CD4-positive, alpha-beta memory T cell (primary cell): ENCODE data around the gene CENPL. TPM values are rescaled to one million over a fixed set of nuclear protein-coding genes. Genes with fewer than 3 reads are reported as not detected.

Source experiments
- CTCF ChIA-PET: fragments of 350-600 bp; sonication (Branson Sonifier 250); formaldehyde crosslinking; loops from one replicate; lab custom pipeline; 2021; ENCODE audit warnings: inconsistent platforms; ENCODE audit not compliant: partially characterized antibody; lab: Charles Lee
- POLR2A ChIA-PET: fragments of 350-600 bp; sonication (Branson Sonifier 250); formaldehyde crosslinking; loops from one replicate; lab custom pipeline; 2021; ENCODE audit not compliant: partially characterized antibody; lab: Charles Lee
- DNase-seq, 5 donors: peaks; one replicate each; pipeline versions ENCODE4 v3.0.0 to v3.0.0-alpha.2; 2020 to 2022; ENCODE audit warnings: mixed read lengths in 1 of 5
- H3K27ac ChIP-seq: one replicate; pipeline ENCODE4 v1.7.0; 2013; ENCODE audit warnings: low read depth, low read length
- H3K27me3 ChIP-seq: 2 replicates; pipeline ENCODE4 v1.7.0; 2013; ENCODE audit warnings: mild to moderate bottlenecking, low read length, moderate library complexity; ENCODE audit not compliant: insufficient read depth
- H3K36me3 ChIP-seq: 2 replicates; pipeline ENCODE4 v1.7.0; 2013; ENCODE audit warnings: mild to moderate bottlenecking, low read length, moderate library complexity; ENCODE audit not compliant: insufficient read depth
- H3K4me1 ChIP-seq: 2 replicates; pipeline ENCODE4 v1.7.0; 2013; ENCODE audit warnings: mild to moderate bottlenecking, low read length, moderate library complexity; ENCODE audit not compliant: insufficient read depth
- H3K4me3 ChIP-seq, 2 donors: one replicate each; pipeline ENCODE4 v1.7.0; 2013; ENCODE audit warnings: low read length in 2 of 2, mild to moderate bottlenecking in 1 of 2
- H3K9me3 ChIP-seq, 2 donors: one replicate each; pipeline ENCODE4 v1.7.0; 2013; ENCODE audit warnings: low read length in 2 of 2, control low read depth in 1 of 2; ENCODE audit not compliant: control insufficient read depth in 1 of 2
- H3K27ac Mint-ChIP-seq, 7 donors: one replicate each; pipeline ENCODE4 v1.8.0; 2020 to 2021; ENCODE audit warnings: mixed read lengths in 7 of 7, mild to moderate bottlenecking in 6 of 7, inconsistent platforms in 3 of 7, moderate library complexity in 3 of 7
- H3K27me3 Mint-ChIP-seq, 2 donors: one replicate each; pipeline ENCODE4 v1.8.0; 2020 to 2021; ENCODE audit warnings: mixed read lengths in 2 of 2
- H3K36me3 Mint-ChIP-seq, 2 donors: one replicate each; pipeline ENCODE4 v1.8.0; 2020 to 2021; ENCODE audit warnings: mixed read lengths in 2 of 2, inconsistent platforms in 1 of 2, mild to moderate bottlenecking in 1 of 2
- H3K4me1 Mint-ChIP-seq, 4 donors: one replicate each; pipeline ENCODE4 v1.8.0; 2020 to 2021; ENCODE audit warnings: mixed read lengths in 4 of 4, mild to moderate bottlenecking in 1 of 4
- H3K4me3 Mint-ChIP-seq, 8 donors: one replicate each; pipeline ENCODE4 v1.8.0; 2020 to 2021; ENCODE audit warnings: mixed read lengths in 8 of 8, mild to moderate bottlenecking in 7 of 8, moderate library complexity in 6 of 8, inconsistent platforms in 3 of 8
- H3K9me3 Mint-ChIP-seq, 8 donors: one replicate each; pipeline ENCODE4 v1.8.0; 2020 to 2021; ENCODE audit warnings: mixed read lengths in 8 of 8, mild to moderate bottlenecking in 5 of 8, inconsistent platforms in 3 of 8, moderate library complexity in 1 of 8
- intact Hi-C: fragments of 100-400 bp; cut with micrococcal nuclease; formaldehyde crosslinking; loops from one replicate; pipeline ENCODE4 v1.15.1; 2023
- polyA plus RNA-seq, 2 donors: library from polyadenylated mRNA; unstranded; fragments of 300-500 nt; fragmentation: Illumina TruSeq; gene quantifications; one replicate each; pipeline ENCODE4 v1.2.3, GENCODE V29; 2021
- total RNA-seq, 2 experiments: library from RNA; stranded (reverse); gene quantifications; one replicate each; pipeline ENCODE4 v1.2.3, GENCODE V29; 2021

Gene CENPL
- total and polyA plus RNA-seq, 4 experiments from 2014 or later: 6.1 to 10.2 (median 8.0) TPM

- no peaks in the 10 kb centered on the region for H3K27me3 Mint-ChIP-seq
- peak; percentile 90 to 93 (median 92) for DNase-seq
- POLR2A ChIA-PET: interaction anchor here (0.6 to 7.0 kb wide), 32 partner anchors 8 to 1336 kb away, joined by 3 to 81 read pairs (median 4); partner anchors contain the start of genes CACYBP, CENPL, DARS2 and KLHL20
- H3K9me3 ChIP-seq: no peaks in the 10 kb centered on the region
- CTCF ChIA-PET: interaction anchor here (1.3 to 2.0 kb wide), 6 partner anchors 12 to 439 kb away, joined by 3 to 5 read pairs (median 4); partner anchors contain the start of gene DARS2
- H3K4me1 Mint-ChIP-seq: peaks cover 55 to 93% (median 68%) of the 10 kb centered on the region in 4 donors
- H3K27me3 ChIP-seq: no peaks in the 10 kb centered on the region
- peaks cover 0 to 8% (median 0%) of the 10 kb centered on the region in 8 donors for H3K9me3 Mint-ChIP-seq
- H3K4me3 ChIP-seq: peak within 1 kb of the TSS; percentile 71 to 79
- H3K4me3 Mint-ChIP-seq: peak within 1 kb of the TSS; percentile 95 to 99 (median 96)
- peak within 1 kb of the TSS; percentile 89 for H3K27ac ChIP-seq
- intact Hi-C loops: loop anchor here (1.0 to 10.0 kb wide), 12 partner anchors 43 to 1336 kb away; partner anchors contain the start of genes CACYBP, MRPS14, PRDX6 and RABGAP1L
- H3K4me1 ChIP-seq: peaks cover 84% of the 10 kb centered on the region
- peaks cover 47 to 64% of the 10 kb centered on the region in 2 donors for H3K36me3 Mint-ChIP-seq
- H3K27ac Mint-ChIP-seq: peak within 1 kb of the TSS; percentile 94 to 99 (median 97)
- peaks cover 33% of the 10 kb centered on the region for H3K36me3 ChIP-seq
These were observed 43.8 kb upstream of the CENPL start, which contains the start of gene ZBTB37 for GRCh38 chr1:173868266-173869020. Gene ZBTB37 (plus strand): TSS chr1:173868380. CDS start chr1:173870226, 1,846 bp downstream.

GRCh38 chr1:173867753-173868265 lies 43.1 kb upstream of the CENPL start, which contains the start of gene GAS5:
Gene GAS5 (minus strand): TSS chr1:173867989.
- peak within 1 kb of the TSS; percentile 95 to 99 (median 96) for H3K4me3 Mint-ChIP-seq
- Histone ChIP-seq H3K36me3 (peaks cover 40% of the 10 kb centered on the region), H3K27me3 (no peaks in the 10 kb centered on the region), H3K27ac (peak within 1 kb of the TSS; percentile 89), H3K4me1 (peaks cover 84% of the 10 kb centered on the region), H3K4me3 (peak within 1 kb of the TSS; percentile 71 to 79), H3K9me3 (no peaks in the 10 kb centered on the region)
- peak within 1 kb of the TSS; percentile 94 to 99 (median 97) for H3K27ac Mint-ChIP-seq
- no peaks in the 10 kb centered on the region for H3K27me3 Mint-ChIP-seq
- ChIA-PET POLR2A (interaction anchor here (0.6 to 7.0 kb wide), 29 partner anchors 7 to 1335 kb away, joined by 3 to 81 read pairs (median 4); partner anchors contain the start of genes CACYBP, CENPL, DARS2 and KLHL20), CTCF (interaction anchor here (1.0 to 2.0 kb wide), 7 partner anchors 11 to 438 kb away, joined by 3 to 5 read pairs (median 3); partner anchors contain the start of gene DARS2)
- intact Hi-C loops: loop anchor here (1.0 to 10.0 kb wide), 12 partner anchors 43 to 1336 kb away; partner anchors contain the start of genes CACYBP, MRPS14, PRDX6 and RABGAP1L
- DNase-seq: peak; percentile 98 to 100 (median 99)
- peaks cover 0 to 8% (median 0%) of the 10 kb centered on the region in 8 donors for H3K9me3 Mint-ChIP-seq
- peaks cover 42 to 65% of the 10 kb centered on the region in 2 donors for H3K36me3 Mint-ChIP-seq
- H3K4me1 Mint-ChIP-seq: peaks cover 52 to 92% (median 63%) of the 10 kb centered on the region in 4 donors

GRCh38 chr1:173867141-173867752 lies 42.6 kb upstream of the CENPL start:
- H3K4me1 ChIP-seq: peaks cover 84% of the 10 kb centered on the region
- no peaks in the 10 kb centered on the region for H3K27me3 Mint-ChIP-seq
- peaks cover 43% of the 10 kb centered on the region for H3K36me3 ChIP-seq
- peaks cover 0 to 8% (median 0%) of the 10 kb centered on the region in 8 donors for H3K9me3 Mint-ChIP-seq
- H3K4me3 ChIP-seq: peak overlapping the region; percentile 68 to 79
- peaks cover 40 to 69% of the 10 kb centered on the region in 2 donors for H3K36me3 Mint-ChIP-seq
- POLR2A ChIA-PET: interaction anchor here (0.9 to 7.0 kb wide), 17 partner anchors 13 to 1335 kb away, joined by 3 to 81 read pairs (median 7); partner anchors contain the start of genes CACYBP, CENPL, DARS2 and KLHL20
- intact Hi-C loops: loop anchor here (5.0 to 10.0 kb wide), 4 partner anchors 350 to 1155 kb away; partner anchors contain the start of gene MRPS14
- CTCF ChIA-PET: interaction anchor here (1.0 to 1.8 kb wide), 2 partner anchors 23 to 107 kb away, joined by 3 to 4 read pairs; no protein-coding TSS in a partner anchor
- no peaks in the 10 kb centered on the region for H3K9me3 ChIP-seq
- H3K27ac ChIP-seq: peak overlapping the region; percentile 89
- peak overlapping the region; percentile 94 to 99 (median 97) for H3K27ac Mint-ChIP-seq
- peak overlapping the region; percentile 95 to 99 (median 96) for H3K4me3 Mint-ChIP-seq
- no peaks in the 10 kb centered on the region for H3K27me3 ChIP-seq
- H3K4me1 Mint-ChIP-seq: peaks cover 51 to 89% (median 61%) of the 10 kb centered on the region in 4 donors
- DNase-seq: peak in 2 of 5 donors; percentile 20 to 24

- H3K36me3 Mint-ChIP-seq: peaks cover 43 to 73% of the 10 kb centered on the region in 2 donors
- peaks cover 77% of the 10 kb centered on the region for H3K4me1 ChIP-seq
- DNase-seq: no peak
- peaks cover 43% of the 10 kb centered on the region for H3K36me3 ChIP-seq
- ChIA-PET POLR2A (interaction anchor here (1.1 to 7.0 kb wide), 5 partner anchors 12 to 1133 kb away, joined by 4 to 81 read pairs (median 56); partner anchors contain the start of genes CACYBP, CENPL, DARS2 and KLHL20), CTCF (interaction anchor here (0.9 to 1.5 kb wide), 2 partner anchors 41 to 437 kb away, joined by 3 to 5 read pairs; no protein-coding TSS in a partner anchor)
- no peaks in the 10 kb centered on the region for H3K27me3 ChIP-seq
- intact Hi-C loops: loop anchor here (5.0 to 10.0 kb wide), 4 partner anchors 351 to 1156 kb away; partner anchors contain the start of gene MRPS14
- peaks cover 51 to 84% (median 61%) of the 10 kb centered on the region in 4 donors for H3K4me1 Mint-ChIP-seq
- no peaks in the 10 kb centered on the region for H3K9me3 ChIP-seq
- H3K9me3 Mint-ChIP-seq: peaks cover 0 to 8% (median 0%) of the 10 kb centered on the region in 8 donors
- peak overlapping the region; percentile 49 to 79 for H3K4me3 ChIP-seq
- peak overlapping the region; percentile 94 to 99 (median 97) for H3K27ac Mint-ChIP-seq
- H3K4me3 Mint-ChIP-seq: peak overlapping the region; percentile 95 to 99 (median 96)
- H3K27ac ChIP-seq: peak overlapping the region; percentile 89
- no peaks in the 10 kb centered on the region for H3K27me3 Mint-ChIP-seq
These were observed 41.9 kb upstream of the CENPL start for GRCh38 chr1:173866413-173867115.

GRCh38 chr1:173865468-173866164 lies 40.9 kb upstream of the CENPL start:
- H3K4me1 Mint-ChIP-seq: peaks cover 43 to 75% (median 52%) of the 10 kb centered on the region in 4 donors
- Histone ChIP-seq H3K36me3 (peaks cover 43% of the 10 kb centered on the region), H3K4me3 (peak overlapping the region; percentile 9 to 79), H3K27me3 (no peaks in the 10 kb centered on the region), H3K27ac (peak overlapping the region; percentile 53), H3K9me3 (no peaks in the 10 kb centered on the region), H3K4me1 (peaks cover 68% of the 10 kb centered on the region)
- POLR2A ChIA-PET: interaction anchor here (0.9 to 7.0 kb wide), 7 partner anchors 11 to 1134 kb away, joined by 3 to 81 read pairs (median 5); partner anchors contain the start of genes CACYBP, CENPL, DARS2 and KLHL20
- H3K4me3 Mint-ChIP-seq: peak overlapping the region; percentile 41 to 99 (median 96)
- H3K36me3 Mint-ChIP-seq: peaks cover 41 to 75% of the 10 kb centered on the region in 2 donors
- CTCF ChIA-PET: interaction anchor here (0.9 to 1.5 kb wide), 4 partner anchors 11 to 436 kb away, joined by 3 to 5 read pairs (median 4); no protein-coding TSS in a partner anchor
- peak overlapping the region; percentile 27 to 99 (median 97) for H3K27ac Mint-ChIP-seq
- peaks cover 0 to 6% (median 0%) of the 10 kb centered on the region in 8 donors for H3K9me3 Mint-ChIP-seq
- no peaks in the 10 kb centered on the region for H3K27me3 Mint-ChIP-seq
- intact Hi-C loops: loop anchor here (5.0 to 10.0 kb wide), 4 partner anchors 352 to 1157 kb away; partner anchors contain the start of gene MRPS14
- no peak for DNase-seq
